HG02852 (cell line): ENCODE measurements around the gene SYF2.
"Not testable (repeated sequence)": the region's sequence is repeated elsewhere in the genome, so short reads cannot be mapped to it uniquely, and the experiment has no call there.

ENCODE experiments used
- ATAC-seq: cut with Tn5 transposase; IDR thresholded peaks from one replicate; pipeline ENCODE4 v1.9.1; 2021; ENCODE audit warnings: mild to moderate bottlenecking, moderate library complexity; ENCODE audit not compliant: unreplicated experiment

SYF2 gene

GRCh38 chr1:25232027-25232865, at the start of gene SYF2:
SYF2 (minus strand) TSS chr1:25232502; CDS start chr1:25232467, 35 bp downstream.
- ATAC-seq, result peak; percentile 79

- not testable (repeated sequence) for ATAC-seq
These were observed 47.4 kb upstream of the SYF2 start for GRCh38 chr1:25279693-25280111.

- ATAC-seq, result not testable (repeated sequence)
These were observed 46.5 kb upstream of the SYF2 start for GRCh38 chr1:25278790-25279189.

- not testable (repeated sequence) for ATAC-seq
These were observed 46.1 kb upstream of the SYF2 start for GRCh38 chr1:25278358-25278757.

GRCh38 chr1:25277295-25277694, 45.0 kb upstream of the SYF2 start:
- not testable (repeated sequence) for ATAC-seq

- not testable (repeated sequence) for ATAC-seq
These were observed 43.3 kb upstream of the SYF2 start for GRCh38 chr1:25275648-25276047.

GRCh38 chr1:25272238-25272637, 39.9 kb upstream of the SYF2 start, which contains the start of gene RHD:
RHD (plus strand) TSS chr1:25272509; CDS start chr1:25272548, 39 bp downstream.
- ATAC-seq, result not testable (repeated sequence)

GRCh38 chr1:25268143-25268760, 36.0 kb upstream of the SYF2 start:
- ATAC-seq, result not testable (repeated sequence)

GRCh38 chr1:25267288-25268142, 35.2 kb upstream of the SYF2 start:
- ATAC-seq, result peak; percentile 64

GRCh38 chr1:25266554-25267287, 34.4 kb upstream of the SYF2 start:
- peak; percentile 30 for ATAC-seq

- ATAC-seq, result not testable (repeated sequence)
These were observed 28.0 kb upstream of the SYF2 start for GRCh38 chr1:25260336-25260735.

- ATAC-seq, result not testable (repeated sequence)
These were observed 27.5 kb upstream of the SYF2 start for GRCh38 chr1:25259813-25260212.

- no peak for ATAC-seq
These were observed 24.9 kb upstream of the SYF2 start for GRCh38 chr1:25257196-25257595.

- ATAC-seq, result no peak
These were observed 24.3 kb upstream of the SYF2 start for GRCh38 chr1:25256578-25256965.

- no peak for ATAC-seq
These were observed 23.6 kb upstream of the SYF2 start for GRCh38 chr1:25255706-25256577.

GRCh38 chr1:25253911-25254310, 21.6 kb upstream of the SYF2 start:
- ATAC-seq, result no peak

- ATAC-seq, result no peak
These were observed 15.8 kb upstream of the SYF2 start for GRCh38 chr1:25247829-25248754.
